Measurements from ENCODE around the gene ZNF552. TPM values are rescaled to one million over a fixed set of nuclear protein-coding genes. Genes with fewer than 3 reads are reported as not detected.
"Not testable (repeated sequence)": the region's sequence is repeated elsewhere in the genome, so short reads cannot be mapped to it uniquely, and the experiment has no call there.

ZNF552 gene
- 8.4 and 12.0 TPM in 2 replicates for total RNA-seq (2014; rRNA removed)
- Bru-seq, nascent RNA: percentile 81 among the genes with signal in this experiment
- BruChase-seq, experiment 1, labeled RNA remaining after a 6-hour chase: percentile 70 among the genes with signal in this experiment
- BruChase-seq, experiment 2, labeled RNA remaining after a 2-hour chase: percentile 81 among the genes with signal in this experiment
- long read RNA-seq, transcript ZNF552-201 (3 exons, 2,352 nt): major isoform, 8 of 21 reads
- long read RNA-seq, partial matches to known transcripts: 4 of 21 reads
- long read RNA-seq, other reads (novel, unspliced or antisense): 8 of 21 reads

DNA sequence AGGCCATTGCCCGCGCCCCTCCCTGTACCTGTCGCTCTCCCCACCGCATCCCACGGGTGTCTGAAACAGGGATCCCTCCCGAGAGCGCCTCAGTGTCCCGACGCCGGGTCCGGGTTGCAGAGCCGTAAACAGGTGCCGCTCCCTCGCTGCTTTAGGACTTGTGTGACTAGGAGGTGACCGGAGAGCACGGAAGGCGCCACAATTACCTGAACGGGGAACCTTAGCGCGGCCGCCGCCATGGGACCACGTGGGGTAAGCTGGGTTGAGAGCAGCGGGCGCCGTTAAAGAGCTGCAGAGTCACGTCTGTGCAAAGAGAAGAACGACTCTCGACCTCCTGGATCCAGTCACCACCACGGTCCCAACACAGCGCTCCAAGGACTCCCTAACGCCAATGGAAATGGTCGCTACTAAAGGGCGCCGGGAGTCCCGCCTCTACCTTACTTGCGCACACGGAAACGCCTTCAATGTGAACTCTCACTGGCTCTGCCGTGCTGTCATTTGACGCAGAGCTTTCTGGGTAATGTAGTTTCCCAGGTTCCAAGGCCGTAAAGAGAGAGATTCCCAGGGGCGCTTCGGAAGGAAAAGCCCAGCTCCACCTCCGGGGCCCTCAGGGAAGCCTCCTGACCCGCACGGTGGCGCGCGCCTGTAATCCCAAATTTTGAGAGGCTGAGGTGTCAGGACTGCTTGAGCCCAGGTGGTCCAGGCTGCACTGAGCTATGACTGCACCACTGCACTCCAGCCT is at the start of gene ZNF552:
Gene ZNF552, minus strand, starts transcription at position 409 of the 742 bp plus-strand sequence. Its CDS starts 170 bp downstream, at position 239.
- peak; percentile 88 for ATAC-seq
- peaks cover 10% of the 10 kb centered on the region for H3K4me1 ChIP-seq (ENCODE audit: insufficient read depth, low read length)
- no peaks in the 10 kb centered on the region for H3F3A ChIP-seq (ENCODE audit: low read length, unreplicated experiment)
- peaks cover 11% of the 10 kb centered on the region; the same call in 1 of the 2 replicates for H3K36me3 ChIP-seq (ENCODE audit: low read depth, low read length)
- peak within 1 kb of the TSS; percentile 98 for H3K4me2 ChIP-seq (ENCODE audit: low read length)
- TSS peak; percentile 70 for BruUV-seq (replicated peaks)
- H3K79me2 ChIP-seq (ENCODE audit: low read length): peaks cover 36% of the 10 kb centered on the region
- no peaks in the 10 kb centered on the region for H3K9me3 ChIP-seq (ENCODE audit: low read length)
- peak within 1 kb of the TSS; percentile 22 for H3K27ac ChIP-seq (ENCODE audit: low read length)
- CTCF ChIA-PET: interaction anchor here (0.6 kb wide), 2 partner anchors 714 to 1842 kb away, joined by 4 to 5 read pairs; no protein-coding TSS in a partner anchor
- intact Hi-C loops (cut with micrococcal nuclease): loop anchor here (2.0 to 10.0 kb wide), 3 partner anchors 68 to 340 kb away; partner anchors contain the start of genes ZNF211, ZNF329 and ZNF776
- peak; percentile 97 for DNase-seq
- H3K9me2 ChIP-seq (replicated peaks; ENCODE audit: low read length): no peaks in the 10 kb centered on the region
- no peaks in the 10 kb centered on the region for H3K27me3 ChIP-seq (ENCODE audit: low read length)
- POLR2A ChIA-PET (ENCODE audit: unreplicated experiment): interaction anchor here (0.6 kb wide), 1 partner anchor 12 kb away, joined by 3 read pairs; no protein-coding TSS in a partner anchor
- TF ChIP-seq EZH2 (IDR thresholded peaks at IDR 0.05; ENCODE audit: low read length, unreplicated experiment) (no peak), EZH2phosphoT487 (IDR thresholded peaks at IDR 0.05; ENCODE audit: borderline replicate concordance, low read length) (no peak)
- TF ChIP-seq, protein P1, sequence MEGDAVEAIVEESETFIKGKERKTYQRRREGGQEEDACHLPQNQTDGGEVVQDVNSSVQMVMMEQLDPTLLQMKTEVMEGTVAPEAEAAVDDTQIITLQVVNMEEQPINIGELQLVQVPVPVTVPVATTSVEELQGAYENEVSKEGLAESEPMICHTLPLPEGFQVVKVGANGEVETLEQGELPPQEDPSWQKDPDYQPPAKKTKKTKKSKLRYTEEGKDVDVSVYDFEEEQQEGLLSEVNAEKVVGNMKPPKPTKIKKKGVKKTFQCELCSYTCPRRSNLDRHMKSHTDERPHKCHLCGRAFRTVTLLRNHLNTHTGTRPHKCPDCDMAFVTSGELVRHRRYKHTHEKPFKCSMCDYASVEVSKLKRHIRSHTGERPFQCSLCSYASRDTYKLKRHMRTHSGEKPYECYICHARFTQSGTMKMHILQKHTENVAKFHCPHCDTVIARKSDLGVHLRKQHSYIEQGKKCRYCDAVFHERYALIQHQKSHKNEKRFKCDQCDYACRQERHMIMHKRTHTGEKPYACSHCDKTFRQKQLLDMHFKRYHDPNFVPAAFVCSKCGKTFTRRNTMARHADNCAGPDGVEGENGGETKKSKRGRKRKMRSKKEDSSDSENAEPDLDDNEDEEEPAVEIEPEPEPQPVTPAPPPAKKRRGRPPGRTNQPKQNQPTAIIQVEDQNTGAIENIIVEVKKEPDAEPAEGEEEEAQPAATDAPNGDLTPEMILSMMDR (conservative IDR thresholded peaks at IDR 0.05; ENCODE audit: low read depth, low read length): no peak
- peak within 1 kb of the TSS; percentile 79 for H3K9ac ChIP-seq (ENCODE audit: low read length)
- no peaks in the 10 kb centered on the region for H4K20me1 ChIP-seq (ENCODE audit: low read length)
- peak within 1 kb of the TSS; percentile 80 for H3K4me3 ChIP-seq (ENCODE audit: low read length)
- peak within 1 kb of the TSS; percentile 67 for H2AFZ ChIP-seq (ENCODE audit: low read length)

DNA sequence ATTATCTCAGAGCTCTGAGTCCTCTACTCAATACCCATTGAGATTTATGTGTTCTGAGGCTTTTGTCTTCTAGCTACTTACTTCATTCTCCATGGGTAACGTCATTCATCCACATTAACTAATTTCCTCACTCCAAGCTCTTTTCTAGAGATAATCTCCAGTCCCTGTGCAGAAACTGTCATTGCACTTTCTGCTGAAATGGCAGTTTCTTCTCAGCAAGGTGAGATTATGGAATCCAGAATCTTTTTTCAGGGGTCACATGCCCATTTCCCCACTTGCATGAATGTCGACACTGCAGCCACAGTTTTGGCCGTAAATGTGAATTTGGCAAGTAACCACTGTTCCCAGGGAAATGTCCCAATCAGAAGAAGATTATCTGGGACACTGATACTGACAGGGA is 47.6 kb upstream of the ZNF552 start:
- H3K27ac ChIP-seq (ENCODE audit: low read length); H3K4me3 ChIP-seq (ENCODE audit: low read length); H3K4me1 ChIP-seq (ENCODE audit: insufficient read depth, low read length); H4K20me1 ChIP-seq (ENCODE audit: low read length); H3K27me3 ChIP-seq (ENCODE audit: low read length); intact Hi-C loops (cut with micrococcal nuclease); H3K9ac ChIP-seq (ENCODE audit: low read length); DNase-seq; H3K4me2 ChIP-seq (ENCODE audit: low read length); POLR2A ChIA-PET (ENCODE audit: unreplicated experiment); H3K9me2 ChIP-seq (replicated peaks; ENCODE audit: low read length); H3K79me2 ChIP-seq (ENCODE audit: low read length); H2AFZ ChIP-seq (ENCODE audit: low read length); CTCF ChIA-PET; H3F3A ChIP-seq (ENCODE audit: low read length, unreplicated experiment); ATAC-seq: not testable (repeated sequence)
- BruUV-seq (replicated peaks): TSS peak; percentile 1
- Histone ChIP-seq H3K9me3 (ENCODE audit: low read length) (peaks cover 16% of the 10 kb centered on the region), H3K36me3 (ENCODE audit: low read depth, low read length) (peaks cover 89% of the 10 kb centered on the region)

DNA sequence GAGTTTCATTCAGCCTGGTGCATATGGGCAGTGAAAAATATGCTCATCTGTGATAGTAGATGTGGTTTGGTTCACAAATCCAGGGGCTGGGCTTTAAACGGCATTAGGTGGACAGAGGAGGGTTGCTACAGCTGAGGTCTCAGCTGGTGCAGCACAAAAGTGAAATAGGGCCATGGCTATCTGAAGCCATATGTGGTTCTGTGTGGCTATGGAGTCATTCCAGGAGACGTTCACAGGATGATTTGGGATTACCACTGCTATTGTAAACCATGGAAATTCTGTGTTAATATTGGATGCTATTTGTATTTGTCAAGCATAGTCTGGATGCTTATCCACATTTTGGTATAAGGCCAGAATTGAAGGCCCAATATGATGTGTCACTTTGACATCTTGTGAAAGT is 39.4 kb upstream of the ZNF552 start:
- H4K20me1 ChIP-seq (ENCODE audit: low read length); ATAC-seq; H3K9me2 ChIP-seq (replicated peaks; ENCODE audit: low read length); H3F3A ChIP-seq (ENCODE audit: low read length, unreplicated experiment); H3K9me3 ChIP-seq (ENCODE audit: low read length); CTCF ChIA-PET; H3K9ac ChIP-seq (ENCODE audit: low read length); H3K4me2 ChIP-seq (ENCODE audit: low read length); H3K4me3 ChIP-seq (ENCODE audit: low read length); BruUV-seq (replicated peaks); DNase-seq; H2AFZ ChIP-seq (ENCODE audit: low read length); intact Hi-C loops (cut with micrococcal nuclease); H3K27ac ChIP-seq (ENCODE audit: low read length); H3K4me1 ChIP-seq (ENCODE audit: insufficient read depth, low read length); H3K27me3 ChIP-seq (ENCODE audit: low read length): not testable (repeated sequence)
- peaks cover 59% of the 10 kb centered on the region for H3K36me3 ChIP-seq (ENCODE audit: low read depth, low read length)
- POLR2A ChIA-PET (ENCODE audit: unreplicated experiment): interaction anchor here (0.9 kb wide), 1 partner anchor 35 kb away, joined by 12 read pairs; no protein-coding TSS in a partner anchor
- H3K79me2 ChIP-seq (ENCODE audit: low read length): peaks cover 38% of the 10 kb centered on the region

DNA sequence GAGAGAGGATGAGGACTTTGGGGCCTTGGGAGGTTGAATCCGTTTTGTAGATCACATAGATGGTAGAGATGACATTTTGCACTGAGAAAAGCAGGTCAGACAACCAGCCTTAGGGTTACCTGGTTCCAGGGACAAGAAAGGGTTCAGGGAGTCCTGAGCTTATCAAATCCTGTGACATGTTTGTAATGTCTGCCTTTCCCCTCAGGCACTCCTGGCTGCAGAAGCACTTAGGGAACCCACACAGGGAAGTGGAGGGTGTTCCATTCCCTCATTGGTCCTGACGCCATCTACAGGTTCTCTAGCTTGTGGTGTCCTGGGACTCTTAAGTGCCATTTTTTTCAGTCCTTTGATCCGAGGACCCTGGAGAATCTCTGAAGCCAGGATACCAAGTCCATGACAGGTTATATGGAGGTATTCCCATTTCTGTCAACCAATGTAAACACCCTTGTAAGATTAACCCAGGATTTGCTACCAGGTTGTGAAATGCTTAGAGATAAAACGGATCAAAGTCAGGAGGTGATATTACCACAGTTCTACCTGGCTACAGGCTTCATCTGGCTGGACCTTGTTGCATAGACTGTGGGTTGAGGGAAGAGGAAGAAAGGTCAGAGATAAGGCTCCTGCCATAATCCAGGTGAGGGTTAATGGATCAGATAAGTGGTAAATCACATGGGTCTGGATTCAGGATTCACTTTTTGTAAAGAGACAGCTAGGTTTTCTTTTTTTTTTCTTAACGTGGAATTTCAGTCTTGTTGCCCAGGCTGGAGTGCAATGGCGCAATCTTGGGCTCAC is 37.3 kb upstream of the ZNF552 start:
- H4K20me1 ChIP-seq (ENCODE audit: low read length); intact Hi-C loops (cut with micrococcal nuclease); POLR2A ChIA-PET (ENCODE audit: unreplicated experiment); H3K9me2 ChIP-seq (replicated peaks; ENCODE audit: low read length); DNase-seq; H3K9ac ChIP-seq (ENCODE audit: low read length); ATAC-seq; H3K4me3 ChIP-seq (ENCODE audit: low read length); H3K27ac ChIP-seq (ENCODE audit: low read length); H3K4me1 ChIP-seq (ENCODE audit: insufficient read depth, low read length); H3K9me3 ChIP-seq (ENCODE audit: low read length); CTCF ChIA-PET; BruUV-seq (replicated peaks); H3K27me3 ChIP-seq (ENCODE audit: low read length); H3F3A ChIP-seq (ENCODE audit: low read length, unreplicated experiment); H2AFZ ChIP-seq (ENCODE audit: low read length); H3K4me2 ChIP-seq (ENCODE audit: low read length): not testable (repeated sequence)
- Histone ChIP-seq H3K36me3 (ENCODE audit: low read depth, low read length) (peaks cover 46% of the 10 kb centered on the region), H3K79me2 (ENCODE audit: low read length) (peaks cover 40% of the 10 kb centered on the region)

Data from PC-3 (cell line).